IPS-18a (cell line): Measurements from ENCODE around the gene SDK2.

Experiments
- H3K27ac ChIP-seq: one replicate; pipeline ENCODE4 v1.5.1; 2013; ENCODE audit warnings: low read length
- H3K27me3 ChIP-seq: one replicate; pipeline ENCODE4 v1.6.1; 2013; ENCODE audit warnings: mild to moderate bottlenecking, low read length; ENCODE audit not compliant: control insufficient read depth, insufficient read depth
- H3K36me3 ChIP-seq: one replicate; pipeline ENCODE4 v1.6.1; 2013; ENCODE audit warnings: low read depth, low read length; ENCODE audit not compliant: control insufficient read depth
- H3K4me1 ChIP-seq: one replicate; pipeline ENCODE4 v1.6.1; 2013; ENCODE audit warnings: low read depth, low read length; ENCODE audit not compliant: control insufficient read depth
- H3K4me3 ChIP-seq: one replicate; pipeline ENCODE4 v1.5.1; 2013; ENCODE audit warnings: low read length
- H3K9ac ChIP-seq: one replicate; pipeline ENCODE4 v1.6.1; 2013; ENCODE audit warnings: mild to moderate bottlenecking, low read length, moderate library complexity
- H3K9me3 ChIP-seq: one replicate; pipeline ENCODE4 v1.6.1; 2013; ENCODE audit warnings: low read depth, low read length; ENCODE audit not compliant: control insufficient read depth

The SDK2 gene

DNA sequence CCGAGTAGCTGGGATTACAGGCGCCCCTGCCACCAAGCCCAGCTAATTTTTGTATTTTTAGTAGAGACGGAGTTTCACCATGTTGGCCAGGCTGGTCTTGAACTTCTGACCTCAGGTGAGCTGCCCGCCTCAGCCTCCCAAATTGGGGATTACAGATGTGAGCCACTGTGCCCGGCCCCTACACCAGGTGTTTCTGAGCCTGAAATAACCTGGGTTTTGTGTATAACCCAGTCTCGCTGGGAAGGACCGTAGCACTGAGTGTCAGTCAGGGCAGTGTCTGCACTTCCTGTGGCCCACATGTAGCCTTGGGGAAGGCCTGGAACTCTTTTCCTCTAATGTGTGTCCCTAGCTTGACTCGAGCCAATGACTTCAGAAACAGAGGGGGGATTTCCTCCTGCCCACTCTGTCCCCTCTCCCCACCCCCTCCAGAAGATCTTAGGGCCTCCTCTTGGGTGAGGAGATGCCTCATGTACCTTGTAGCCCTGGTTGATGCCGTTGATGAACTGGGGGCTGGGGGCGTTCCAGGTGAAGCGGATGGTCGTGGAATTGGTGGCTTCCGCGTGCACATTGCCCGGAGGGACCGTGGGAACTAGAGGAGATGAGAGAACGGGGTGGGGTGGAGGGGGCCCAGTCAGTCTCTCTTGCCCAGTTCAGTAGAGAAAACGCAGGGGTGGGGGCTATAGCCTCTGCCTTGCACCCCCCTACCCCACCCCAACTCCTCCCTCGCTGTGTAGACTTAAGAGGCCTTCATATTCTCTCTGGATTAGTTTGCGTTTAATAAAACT is 229.9 kb downstream of the SDK2 start:
- H3K27ac ChIP-seq = no peak overlapping the region
- H3K36me3 ChIP-seq = peaks cover 7% of the 10 kb centered on the region
- no peaks in the 10 kb centered on the region for H3K9me3 ChIP-seq
- no peaks in the 10 kb centered on the region for H3K4me1 ChIP-seq
- H3K9ac ChIP-seq = no peak overlapping the region
- H3K27me3 ChIP-seq = no peaks in the 10 kb centered on the region
- H3K4me3 ChIP-seq = no peak overlapping the region

DNA sequence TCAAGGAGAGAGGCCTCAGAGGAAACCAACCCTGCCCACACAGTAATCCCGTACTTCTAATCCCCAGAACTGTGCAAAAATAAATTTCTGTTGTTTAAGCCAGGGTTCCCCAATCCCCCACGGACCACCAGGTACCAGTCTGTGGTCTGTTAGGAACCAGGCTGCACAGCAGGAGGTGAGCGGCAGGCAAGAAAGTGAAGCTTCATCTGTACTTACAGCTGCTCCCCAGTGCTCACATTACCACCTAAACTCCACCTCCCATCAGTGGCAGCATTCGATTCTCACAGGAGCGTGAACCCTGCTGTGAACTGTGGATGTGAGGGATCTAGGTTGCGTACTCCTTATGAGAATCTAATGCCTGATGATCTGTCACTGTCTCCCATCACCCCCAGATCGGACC is 231.3 kb downstream of the SDK2 start:
- no peak overlapping the region for H3K4me3 ChIP-seq
- H3K9me3 ChIP-seq = no peaks in the 10 kb centered on the region
- no peak overlapping the region for H3K9ac ChIP-seq
- H3K36me3 ChIP-seq = peaks cover 7% of the 10 kb centered on the region
- H3K27ac ChIP-seq = no peak overlapping the region
- H3K27me3 ChIP-seq = no peaks in the 10 kb centered on the region
- H3K4me1 ChIP-seq = no peaks in the 10 kb centered on the region

GRCh38 chr17:73411313-73411747 is 232.9 kb downstream of the SDK2 start:
- no peaks in the 10 kb centered on the region for H3K27me3 ChIP-seq
- H3K36me3 ChIP-seq = peaks cover 7% of the 10 kb centered on the region
- no peaks in the 10 kb centered on the region for H3K9me3 ChIP-seq
- H3K9ac ChIP-seq = no peak overlapping the region
- no peak overlapping the region for H3K27ac ChIP-seq
- no peak overlapping the region for H3K4me3 ChIP-seq
- H3K4me1 ChIP-seq = no peaks in the 10 kb centered on the region

GRCh38 chr17:73410586-73411312 is 233.5 kb downstream of the SDK2 start:
- Histone ChIP-seq H3K27me3 (no peaks in the 10 kb centered on the region), H3K9ac (no peak overlapping the region), H3K27ac (no peak overlapping the region), H3K4me3 (no peak overlapping the region), H3K36me3 (peaks cover 6% of the 10 kb centered on the region), H3K4me1 (no peaks in the 10 kb centered on the region), H3K9me3 (no peaks in the 10 kb centered on the region)

GRCh38 chr17:73404246-73404645 is 240.0 kb downstream of the SDK2 start:
- Histone ChIP-seq H3K9ac (no peak overlapping the region), H3K9me3 (no peaks in the 10 kb centered on the region), H3K4me3 (no peak overlapping the region), H3K27ac (no peak overlapping the region), H3K4me1 (no peaks in the 10 kb centered on the region), H3K36me3 (no peaks in the 10 kb centered on the region), H3K27me3 (no peaks in the 10 kb centered on the region)

DNA sequence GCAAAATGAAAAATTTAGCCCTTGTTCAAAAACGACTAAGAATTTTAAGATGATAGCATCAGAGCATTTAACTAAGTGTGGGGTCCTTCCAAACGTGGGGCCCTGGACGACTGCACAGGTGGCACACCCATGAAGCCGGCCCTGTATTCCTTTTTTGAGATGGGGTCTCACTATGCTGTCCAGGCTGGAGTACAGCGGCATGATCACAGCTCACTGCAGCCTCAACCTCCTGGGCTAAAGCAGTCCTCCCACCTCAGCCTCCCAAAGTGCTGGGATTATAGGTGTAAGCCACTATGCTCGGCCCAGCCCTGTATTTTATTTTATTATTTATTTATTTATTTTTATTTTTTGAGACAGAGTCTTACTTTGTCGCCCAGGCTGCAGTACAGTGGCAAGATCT is 241.8 kb downstream of the SDK2 start:
- Histone ChIP-seq H3K4me1 (no peaks in the 10 kb centered on the region), H3K27me3 (no peaks in the 10 kb centered on the region), H3K9me3 (no peaks in the 10 kb centered on the region), H3K4me3 (no peak overlapping the region), H3K9ac (no peak overlapping the region), H3K27ac (no peak overlapping the region), H3K36me3 (no peaks in the 10 kb centered on the region)

- no peak overlapping the region for H3K27ac ChIP-seq
- H3K9ac ChIP-seq = no peak overlapping the region
- no peaks in the 10 kb centered on the region for H3K4me1 ChIP-seq
- H3K27me3 ChIP-seq = no peaks in the 10 kb centered on the region
- no peaks in the 10 kb centered on the region for H3K36me3 ChIP-seq
- H3K4me3 ChIP-seq = no peak overlapping the region
- H3K9me3 ChIP-seq = no peaks in the 10 kb centered on the region
Measured at GRCh38 chr17:73401911-73402310, 242.3 kb downstream of the SDK2 start.

GRCh38 chr17:73400915-73401545 is 243.2 kb downstream of the SDK2 start:
- Histone ChIP-seq H3K4me1 (no peaks in the 10 kb centered on the region), H3K9me3 (no peaks in the 10 kb centered on the region), H3K27ac (no peak overlapping the region), H3K4me3 (no peak overlapping the region), H3K36me3 (no peaks in the 10 kb centered on the region), H3K9ac (no peak overlapping the region), H3K27me3 (no peaks in the 10 kb centered on the region)

DNA sequence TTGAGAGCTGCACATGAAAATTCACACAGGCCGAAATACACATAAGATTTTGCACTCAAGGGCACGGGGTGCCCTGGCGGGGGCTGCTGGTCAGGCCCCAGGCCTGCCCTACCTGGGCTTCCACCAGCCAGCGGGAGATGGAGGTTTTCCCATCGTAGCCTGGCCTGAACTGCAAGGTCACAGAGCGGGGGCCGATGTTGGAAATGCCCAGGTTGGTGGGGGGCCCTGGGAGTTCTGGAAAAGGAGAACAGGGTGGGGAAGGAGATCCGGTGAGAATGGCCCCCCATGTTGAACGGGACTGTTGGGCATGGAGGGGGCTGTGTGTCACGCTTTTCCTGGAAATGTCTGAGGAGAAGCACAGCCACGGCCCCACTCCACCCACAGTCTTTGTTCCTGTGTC is 245.2 kb downstream of the SDK2 start:
- Histone ChIP-seq H3K9ac (no peak overlapping the region), H3K9me3 (no peaks in the 10 kb centered on the region), H3K27me3 (no peaks in the 10 kb centered on the region)

GRCh38 chr17:73397856-73398540 is 246.2 kb downstream of the SDK2 start:
- no peaks in the 10 kb centered on the region for H3K9me3 ChIP-seq
- no peak overlapping the region for H3K4me3 ChIP-seq
- no peaks in the 10 kb centered on the region for H3K4me1 ChIP-seq
- no peaks in the 10 kb centered on the region for H3K36me3 ChIP-seq
- H3K9ac ChIP-seq = no peak overlapping the region
- H3K27ac ChIP-seq = no peak overlapping the region
- no peaks in the 10 kb centered on the region for H3K27me3 ChIP-seq

More for the DNA sequence above, 245.2 kb downstream of the SDK2 start:
- Histone ChIP-seq H3K4me3 (no peak overlapping the region), H3K36me3 (no peaks in the 10 kb centered on the region), H3K27ac (no peak overlapping the region), H3K4me1 (no peaks in the 10 kb centered on the region)

DNA sequence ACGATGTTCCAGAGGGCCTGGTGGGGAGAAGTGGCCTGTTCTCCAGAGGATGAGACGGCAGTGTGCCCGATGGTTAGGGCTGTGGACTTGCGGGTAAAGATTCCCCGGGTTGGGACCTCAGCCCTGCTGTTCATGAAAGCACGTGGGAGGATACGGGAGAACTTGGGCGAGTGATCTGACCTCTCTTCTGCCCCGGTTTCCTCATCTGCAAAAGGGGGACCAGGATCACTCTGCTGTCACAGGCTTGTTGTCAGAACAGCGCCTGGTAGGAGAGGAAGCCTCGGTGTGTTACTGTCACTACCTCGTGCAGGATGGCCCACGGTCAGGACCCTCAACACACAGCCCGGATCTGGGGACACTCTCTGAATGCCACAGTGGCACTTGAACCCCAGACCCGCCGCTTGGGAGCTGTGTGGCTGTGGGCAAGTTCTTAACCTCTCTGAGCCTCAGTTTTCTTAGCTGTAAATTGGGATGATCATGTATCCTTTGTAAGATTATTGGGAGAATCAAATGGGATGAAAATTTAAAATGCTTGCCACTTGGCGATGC is 246.9 kb downstream of the SDK2 start:
- Histone ChIP-seq H3K4me1 (no peaks in the 10 kb centered on the region), H3K9me3 (no peaks in the 10 kb centered on the region), H3K27me3 (no peaks in the 10 kb centered on the region), H3K27ac (no peak overlapping the region), H3K9ac (no peak overlapping the region), H3K4me3 (no peak overlapping the region), H3K36me3 (no peaks in the 10 kb centered on the region)
